Right renal pelvis (tissue), 4 donors: Measurements from ENCODE around the gene DNAH9. TPM values are rescaled to one million over a fixed set of nuclear protein-coding genes. Genes with fewer than 3 reads are reported as not detected.

Experiments
- DNase-seq, 4 donors: peaks; one replicate each; pipeline ENCODE4 v3.0.0-alpha.2; 2013; ENCODE audit warnings: low read depth in 4 of 4, low spot score in 3 of 4, missing footprints in 1 of 4
- polyA plus RNA-seq, 4 donors: library from polyadenylated mRNA; unstranded; fragments of 120-200 nt; gene quantifications; one replicate each; pipeline ENCODE4 v1.2.1, GENCODE V29; 2013; ENCODE audit not compliant: insufficient read length in 4 of 4

Gene DNAH9
- polyA plus RNA-seq, 4 donors: 4.6 to 12.0 (median 5.3) TPM

DNA sequence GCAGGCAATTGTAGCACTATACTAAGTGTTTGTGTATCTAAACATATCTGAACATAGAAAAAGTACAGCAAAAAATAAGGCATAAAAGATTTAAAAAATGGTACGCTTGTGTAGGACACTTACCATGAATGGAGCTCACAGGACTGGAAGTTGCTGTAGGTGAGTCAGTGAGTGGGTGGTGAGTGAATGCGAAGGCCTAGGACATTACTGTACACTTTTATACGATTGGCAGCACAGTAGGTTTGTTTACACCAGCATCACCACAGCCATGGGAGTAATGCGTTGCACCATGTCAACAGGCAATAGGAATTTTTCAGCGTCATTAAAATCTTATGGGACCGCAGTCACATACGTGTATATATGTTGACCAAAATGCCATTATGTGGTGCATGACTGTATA is 45.6 kb downstream of the DNAH9 start:
- no peak for DNase-seq

DNA sequence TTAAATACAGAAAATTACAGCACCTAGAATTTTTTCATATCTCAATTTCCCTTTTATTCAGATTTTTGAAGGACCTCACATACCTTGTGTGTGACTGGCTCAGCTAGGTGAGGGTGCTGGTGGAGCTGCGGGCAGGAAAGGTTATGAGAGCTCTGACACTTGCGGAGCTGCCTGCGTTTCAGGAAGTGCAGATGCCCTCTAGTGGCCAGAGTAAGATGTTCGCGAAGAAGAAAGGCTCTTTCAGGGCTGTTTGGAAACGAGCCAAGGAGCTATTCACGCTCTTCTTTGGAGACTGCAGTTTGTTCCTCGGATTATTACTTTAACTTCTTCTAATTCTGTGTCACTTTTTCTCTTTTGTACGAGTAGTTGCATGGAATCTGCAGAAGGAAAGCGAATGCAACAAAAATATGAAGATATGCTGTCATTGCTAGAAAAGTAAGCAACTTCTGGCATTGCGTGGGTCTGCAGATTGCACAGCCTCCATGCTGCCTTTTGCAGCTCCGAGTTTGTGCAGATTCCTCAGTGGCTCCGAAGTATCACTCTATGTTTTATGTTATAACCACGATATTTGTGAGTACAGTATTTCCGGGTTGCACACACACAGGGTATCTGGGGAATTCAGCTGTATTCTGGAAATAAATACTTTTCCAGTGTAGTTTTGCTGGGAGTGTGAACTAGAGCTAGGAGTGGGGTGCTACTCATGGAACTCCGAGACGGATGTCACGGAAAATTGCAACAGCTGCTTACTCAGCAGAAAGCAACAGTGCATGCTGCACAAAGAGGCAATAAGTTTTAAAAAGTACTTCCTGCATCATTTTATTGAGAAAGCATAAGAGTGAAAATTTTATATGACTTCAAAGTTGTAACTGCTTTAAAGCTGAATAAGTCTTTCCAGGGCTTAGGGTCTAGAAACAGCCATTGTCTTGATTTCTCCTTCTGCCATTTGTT is 46.3 kb downstream of the DNAH9 start:
- peak; percentile 65 to 76 (median 70) for DNase-seq

DNA sequence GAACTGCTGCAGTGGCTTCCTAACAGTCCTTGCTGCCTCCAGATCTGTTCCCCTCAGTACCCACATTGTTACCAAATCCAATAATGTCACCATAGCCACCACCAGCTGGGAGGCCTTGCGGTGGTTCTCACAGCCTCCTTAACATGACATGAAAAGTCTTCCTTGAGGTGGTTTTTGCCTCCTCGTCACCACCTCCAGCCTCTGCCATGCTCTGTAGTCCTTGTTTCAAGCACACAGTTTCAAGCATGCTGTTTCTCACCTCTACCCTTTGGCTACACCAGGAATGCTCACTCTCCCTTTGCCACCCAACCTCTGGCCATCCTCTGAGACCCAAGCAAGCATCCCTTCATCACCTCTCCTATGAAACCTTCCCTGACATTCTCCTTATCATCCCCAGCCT is 47.2 kb downstream of the DNAH9 start:
- DNase-seq: no peak

DNA sequence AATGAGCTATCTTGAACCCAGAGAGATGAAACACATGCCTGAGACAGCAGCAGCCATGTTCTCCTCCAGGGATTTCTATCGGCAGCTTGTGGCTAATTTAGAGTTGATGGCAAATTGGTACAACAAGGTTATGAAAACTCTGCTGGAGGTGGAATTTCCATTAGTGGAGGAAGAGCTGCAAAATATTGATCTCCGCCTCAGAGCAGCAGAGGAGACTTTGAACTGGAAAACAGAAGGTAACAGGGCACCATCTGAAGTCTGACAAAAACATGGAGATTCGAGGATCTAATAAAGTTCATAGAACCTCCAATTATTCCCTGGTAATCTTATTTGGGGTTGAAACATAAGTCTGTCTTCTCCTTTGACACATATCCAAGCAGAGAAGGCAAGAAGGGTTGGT is 52.8 kb downstream of the DNAH9 start:
- DNase-seq: no peak

DNA sequence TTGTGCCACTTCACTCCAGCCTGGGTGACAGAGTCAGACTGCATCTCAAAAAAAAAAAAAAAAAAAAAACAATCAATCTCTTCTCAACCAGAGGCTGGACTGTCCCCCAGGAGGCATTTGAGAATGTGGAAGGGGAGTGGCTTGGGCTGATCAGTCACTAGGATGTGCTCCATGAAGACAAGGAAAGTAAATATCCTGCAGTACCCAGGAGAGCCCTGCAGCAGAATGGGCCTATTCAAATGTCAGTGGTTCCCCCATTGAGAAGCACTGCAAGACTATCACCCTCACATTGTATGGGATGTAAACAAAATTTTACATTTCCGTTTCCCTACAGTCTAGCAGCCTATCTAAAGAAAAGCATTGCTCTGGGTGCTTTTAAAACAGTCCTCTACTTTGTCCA is 70.3 kb downstream of the DNAH9 start:
- no peak for DNase-seq

DNA sequence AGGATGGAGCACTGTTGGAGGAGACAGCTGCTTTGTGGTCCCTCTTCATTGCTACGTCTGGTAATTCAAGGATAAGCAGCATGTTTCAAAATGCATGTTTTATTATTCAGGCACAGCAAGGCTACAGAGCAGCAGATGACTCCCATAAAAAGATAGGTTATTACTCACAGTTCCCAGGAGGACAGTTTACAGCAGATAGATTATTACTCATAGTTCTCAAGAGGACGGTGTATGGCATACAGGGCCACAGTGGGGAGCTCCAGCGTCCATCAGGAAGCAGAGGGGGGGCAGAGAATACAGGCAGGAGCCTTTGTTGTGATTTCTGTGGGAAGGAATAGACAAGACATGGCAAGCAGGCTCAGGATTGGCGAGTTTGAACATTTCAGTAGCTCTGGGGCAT is 72.9 kb downstream of the DNAH9 start:
- DNase-seq: no peak

DNA sequence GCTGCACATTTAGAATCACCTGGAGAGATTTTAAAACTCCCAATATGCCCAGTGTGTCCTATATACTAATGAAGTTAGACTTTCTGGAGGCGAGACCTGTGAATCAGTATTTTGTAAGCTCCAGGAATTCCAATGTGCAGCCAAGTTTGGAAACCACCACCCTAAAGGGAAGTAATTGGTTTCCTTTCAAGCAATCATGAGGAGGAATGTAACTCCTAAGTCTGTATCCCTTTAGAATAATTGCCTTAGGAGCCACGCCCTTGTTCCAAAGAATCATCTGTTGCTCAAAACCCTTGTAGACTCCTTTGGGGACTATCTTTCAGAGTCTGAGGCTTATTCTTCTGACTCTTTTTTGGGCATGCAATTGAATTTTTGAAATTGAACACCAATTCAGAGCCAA is 84.4 kb downstream of the DNAH9 start:
- no peak for DNase-seq

DNA sequence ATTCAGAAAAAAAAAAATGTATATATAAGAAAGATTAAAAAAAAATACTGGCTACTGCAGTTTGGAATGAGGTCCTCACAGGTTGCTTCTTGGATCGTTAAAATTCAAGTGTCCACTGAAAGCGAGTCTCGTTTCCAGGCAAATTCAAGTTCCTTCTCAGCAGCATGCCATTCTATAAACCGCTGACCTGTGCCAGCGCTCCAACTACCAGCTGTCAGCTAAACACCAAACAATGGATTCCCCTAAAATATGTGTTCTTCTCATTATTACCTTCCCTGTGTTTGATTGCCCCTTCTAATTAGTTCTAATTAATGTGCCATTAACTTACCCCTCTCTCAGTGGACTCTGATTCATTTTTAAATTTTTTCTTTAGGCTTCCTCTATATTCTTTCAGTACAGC is 92.4 kb downstream of the DNAH9 start:
- DNase-seq: no peak

DNA sequence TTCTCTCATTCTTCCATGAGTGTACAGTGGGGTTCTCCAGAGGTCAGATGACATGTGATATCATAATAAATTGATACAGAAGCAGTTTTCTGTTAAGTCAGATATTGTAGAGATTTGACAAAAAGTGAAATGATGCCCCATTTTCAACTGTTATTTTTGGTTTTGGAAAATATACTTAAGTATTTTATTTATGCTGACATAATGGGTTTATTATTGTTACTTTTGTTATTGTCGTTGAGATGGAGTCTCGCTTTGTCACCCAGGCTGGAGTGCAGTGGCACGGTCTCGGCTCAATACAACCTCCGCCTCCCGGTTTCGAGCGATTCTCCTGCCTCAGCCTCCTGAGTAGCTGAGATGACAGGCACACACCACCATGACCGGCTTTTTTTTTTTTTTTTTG is 94.4 kb downstream of the DNAH9 start:
- no peak for DNase-seq

DNA sequence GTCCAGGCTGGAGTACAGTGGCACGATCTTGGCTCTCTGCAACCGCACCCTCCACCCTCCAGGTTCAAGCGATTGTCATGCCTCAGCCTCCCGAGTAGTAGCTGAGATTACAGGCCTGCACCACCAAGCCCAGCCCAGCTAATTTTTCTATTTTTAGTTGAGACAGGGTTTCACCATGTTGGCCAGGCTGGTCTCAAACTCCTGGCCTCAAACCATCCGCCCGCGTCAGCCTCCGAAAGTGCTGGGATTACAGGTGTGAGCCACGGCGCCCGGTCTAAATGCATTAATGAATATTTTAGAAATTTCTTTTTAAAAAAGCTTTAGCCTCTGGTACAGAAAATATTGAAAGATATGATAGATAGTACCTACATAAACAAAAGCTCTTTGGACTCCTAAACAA is 95.0 kb downstream of the DNAH9 start:
- DNase-seq: no peak

DNA sequence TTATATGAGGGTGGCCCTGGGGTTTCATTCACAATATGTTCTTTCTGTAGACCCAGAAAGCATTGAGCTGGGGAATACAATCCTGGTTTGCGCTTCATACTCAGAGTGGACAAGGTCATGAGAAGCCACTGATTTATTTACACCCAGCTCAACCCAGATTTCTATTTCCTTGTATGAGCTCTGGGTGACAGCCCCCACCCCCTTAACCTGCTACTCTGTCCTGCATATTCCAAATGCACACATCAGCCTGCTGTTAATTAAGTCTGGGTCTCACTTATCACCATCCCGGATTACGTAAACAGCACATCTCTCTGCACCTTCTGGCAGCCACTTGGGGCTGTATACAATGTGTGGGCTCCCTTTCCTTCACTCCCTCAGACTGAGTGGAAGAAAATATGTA is 102.4 kb downstream of the DNAH9 start:
- no peak for DNase-seq

DNA sequence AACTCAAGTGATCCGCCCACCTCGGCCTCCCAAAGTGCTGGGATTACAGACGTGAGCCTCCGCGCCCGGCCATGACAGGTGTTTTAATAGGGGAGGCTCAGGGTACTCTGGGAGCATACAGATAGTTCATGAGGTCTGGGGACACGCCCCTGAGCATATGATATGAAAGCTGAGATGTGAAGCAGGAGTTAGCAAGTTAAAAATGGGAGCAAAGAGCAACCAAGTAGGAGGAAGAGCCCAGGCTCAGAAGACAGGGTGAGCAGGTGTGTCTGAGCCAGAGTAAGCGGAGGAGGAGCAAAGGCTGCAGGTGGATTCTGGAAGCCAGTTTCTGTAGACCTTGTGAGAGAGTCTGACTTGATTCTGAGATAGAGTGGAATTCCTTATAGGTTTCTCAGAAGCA is 103.6 kb downstream of the DNAH9 start:
- no peak for DNase-seq

DNA sequence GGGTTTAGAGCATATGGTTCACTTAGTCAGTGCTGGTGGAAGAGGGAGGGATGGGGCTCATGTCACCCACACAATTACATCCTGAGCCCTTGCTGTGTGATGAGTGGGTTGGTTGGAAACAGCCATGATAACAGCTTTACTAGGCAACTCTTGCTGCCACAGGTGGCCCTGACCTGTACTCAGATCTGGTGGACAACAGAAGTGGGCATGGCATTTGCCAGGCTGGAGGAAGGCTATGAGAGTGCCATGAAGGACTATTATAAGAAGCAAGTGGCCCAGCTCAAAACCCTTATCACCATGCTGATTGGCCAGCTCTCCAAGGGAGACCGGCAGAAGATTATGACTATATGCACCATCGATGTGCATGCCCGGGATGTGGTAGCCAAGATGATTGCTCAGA is 105.8 kb downstream of the DNAH9 start:
- no peak for DNase-seq

DNA sequence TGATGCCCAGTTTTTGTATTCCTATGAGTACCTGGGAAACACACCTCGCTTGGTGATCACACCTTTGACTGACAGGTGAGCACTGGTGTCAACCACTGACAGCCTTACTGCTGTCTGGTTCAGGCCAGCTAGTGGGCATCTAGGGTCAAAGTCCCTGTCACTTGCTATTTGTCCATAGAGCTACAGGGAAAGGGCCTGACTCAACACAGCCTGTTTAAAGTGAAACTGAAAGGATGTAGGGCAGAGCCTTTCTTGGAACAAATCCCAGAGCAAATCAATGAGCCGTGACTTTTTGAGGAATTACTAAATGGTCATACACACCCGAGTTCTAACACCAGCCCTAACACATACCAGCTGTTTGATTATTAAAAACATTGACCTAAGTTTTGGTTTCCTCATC is 106.8 kb downstream of the DNAH9 start:
- DNase-seq: peak; percentile 3 to 29 (median 20)

DNA sequence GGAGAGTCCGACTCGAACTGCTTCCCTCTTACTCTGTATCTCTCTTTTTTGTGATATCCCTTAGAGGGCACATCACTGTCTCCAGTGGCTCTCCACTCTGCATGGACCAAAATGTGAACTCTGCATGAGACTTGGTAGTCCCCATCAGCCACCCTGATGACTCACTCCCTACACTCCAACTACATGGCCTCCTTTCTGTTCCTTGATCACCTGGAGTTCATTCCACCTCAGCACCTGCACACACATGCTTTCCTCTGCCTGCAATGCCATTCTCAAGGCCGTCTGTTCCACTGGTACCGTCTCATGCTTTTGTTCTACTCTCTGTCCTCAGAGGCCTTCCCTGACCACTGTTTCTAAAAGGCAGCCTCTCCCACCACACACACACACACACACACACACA is 109.3 kb downstream of the DNAH9 start:
- no peak for DNase-seq

DNA sequence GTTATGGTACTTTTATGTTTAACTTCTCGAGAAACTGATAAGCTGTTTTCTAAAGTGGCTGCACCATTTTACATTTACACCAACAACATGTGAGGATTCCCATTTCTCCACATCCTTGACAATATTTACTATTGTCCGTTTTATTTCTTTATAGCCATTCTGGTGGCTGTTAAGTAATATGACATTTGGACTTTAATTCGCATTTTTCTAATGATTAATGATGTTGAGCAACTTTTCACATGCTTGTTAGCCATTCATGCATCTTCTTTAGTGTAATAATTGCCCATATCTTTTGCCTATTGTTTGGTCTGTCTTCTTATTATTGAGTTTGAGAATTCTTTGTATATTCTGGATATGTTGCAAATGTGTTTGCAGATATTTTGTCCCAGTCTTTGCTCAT is 114.2 kb downstream of the DNAH9 start:
- DNase-seq: no peak

DNA sequence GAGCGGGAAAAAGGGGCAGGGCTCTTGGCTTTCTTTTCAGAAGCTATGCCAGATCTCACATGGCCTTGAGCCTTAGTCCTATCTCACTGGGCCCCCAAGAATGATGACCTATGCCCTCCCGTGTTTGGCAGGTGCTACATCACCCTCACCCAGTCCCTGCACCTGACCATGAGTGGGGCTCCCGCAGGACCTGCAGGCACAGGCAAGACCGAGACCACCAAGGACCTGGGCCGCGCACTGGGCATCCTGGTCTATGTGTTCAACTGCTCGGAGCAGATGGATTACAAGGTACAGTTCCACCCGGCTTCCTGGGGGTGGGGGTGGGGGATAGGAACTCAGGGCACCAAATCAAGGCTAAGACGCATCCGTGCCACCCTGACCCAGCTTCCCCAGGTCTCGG is 120.9 kb downstream of the DNAH9 start:
- DNase-seq: no peak

DNA sequence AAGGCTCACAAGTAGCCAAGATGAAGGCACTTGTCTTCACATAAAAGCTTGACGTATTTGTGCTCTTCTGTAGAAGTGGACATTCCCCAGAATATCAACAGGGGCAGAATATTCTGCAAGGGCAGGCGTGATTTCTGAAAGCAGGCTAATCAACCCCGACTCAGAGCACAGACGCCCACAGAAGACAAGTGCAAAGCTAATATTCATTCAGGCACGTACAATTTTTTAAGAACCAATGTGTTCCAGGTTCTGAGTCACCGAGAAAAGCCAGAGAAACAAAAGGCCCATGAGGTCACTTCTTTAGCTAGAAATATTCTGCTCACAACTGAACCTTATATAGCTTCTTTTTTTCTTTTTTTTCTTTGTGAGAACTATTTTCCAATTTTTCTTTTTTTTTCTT is 121.6 kb downstream of the DNAH9 start:
- DNase-seq: no peak

DNA sequence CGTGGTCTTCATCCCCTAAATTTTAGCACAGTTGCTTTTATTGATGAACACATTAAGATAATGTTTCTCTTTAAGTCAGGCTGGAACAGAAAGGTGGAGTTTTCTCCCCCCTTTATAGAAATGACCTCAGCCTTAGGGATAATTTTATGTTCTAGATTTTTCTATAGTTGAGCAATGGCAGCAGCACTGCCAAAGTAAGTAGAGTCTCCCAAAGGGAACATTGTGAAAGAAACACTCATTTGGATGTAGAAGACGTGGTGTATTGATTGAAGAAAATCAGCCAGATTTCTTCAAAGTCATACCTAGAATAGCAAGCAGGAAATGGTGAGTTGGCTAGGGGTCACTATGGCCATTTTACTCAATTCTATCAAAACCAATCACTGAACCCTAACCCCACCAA is 122.5 kb downstream of the DNAH9 start:
- DNase-seq: no peak

DNA sequence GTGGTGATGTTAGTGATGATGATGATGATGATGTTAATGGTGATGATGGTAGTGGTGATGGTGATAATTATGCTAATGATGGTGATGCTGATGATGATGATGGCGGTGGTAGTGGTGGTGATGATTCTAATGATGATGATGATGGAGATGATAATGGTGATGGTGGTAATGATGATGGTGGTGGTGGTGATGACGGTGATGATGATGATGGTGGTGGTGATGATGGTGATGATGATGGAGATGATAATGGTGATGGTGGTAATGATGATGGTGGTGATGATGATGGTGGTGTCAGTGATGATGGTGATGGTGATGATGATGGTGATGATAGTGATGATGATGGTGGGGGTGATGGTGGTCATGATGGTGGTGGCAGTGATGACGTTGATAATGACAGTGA is 132.5 kb downstream of the DNAH9 start:
- no peak for DNase-seq

DNA sequence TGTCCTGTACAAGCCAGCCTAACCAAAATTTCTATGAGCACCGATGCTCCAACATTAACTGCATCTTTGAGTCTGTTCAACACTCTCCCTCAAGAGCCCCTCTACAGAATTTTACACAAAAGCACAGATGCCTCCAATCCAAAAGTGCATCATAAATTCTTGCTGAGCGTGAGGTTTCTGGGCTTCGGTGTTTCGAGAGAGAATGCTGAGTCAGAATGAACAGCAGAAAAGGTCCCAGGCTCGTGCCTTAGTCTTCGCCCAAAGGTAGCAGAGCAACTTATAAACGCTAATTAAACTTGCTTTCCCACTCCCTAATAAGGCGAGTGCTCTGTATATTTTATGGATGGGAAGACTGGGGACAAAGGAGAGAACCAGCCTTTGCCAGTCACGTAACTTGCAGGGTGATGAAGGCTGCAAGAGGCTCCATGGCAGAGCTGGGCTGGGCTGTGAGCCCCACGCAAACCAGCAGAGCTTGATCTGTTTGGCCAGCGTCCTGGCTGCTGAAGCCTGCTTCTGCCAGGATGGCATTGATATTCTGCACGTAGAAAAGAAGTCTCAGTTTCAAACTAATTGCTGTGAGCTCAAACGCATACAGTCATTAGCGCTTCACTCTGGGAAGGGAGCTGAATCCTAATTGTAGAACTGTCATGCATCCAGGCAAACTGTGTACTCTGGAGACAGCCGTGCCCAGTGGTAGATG is 138.5 kb downstream of the DNAH9 start:
- no peak for DNase-seq

DNA sequence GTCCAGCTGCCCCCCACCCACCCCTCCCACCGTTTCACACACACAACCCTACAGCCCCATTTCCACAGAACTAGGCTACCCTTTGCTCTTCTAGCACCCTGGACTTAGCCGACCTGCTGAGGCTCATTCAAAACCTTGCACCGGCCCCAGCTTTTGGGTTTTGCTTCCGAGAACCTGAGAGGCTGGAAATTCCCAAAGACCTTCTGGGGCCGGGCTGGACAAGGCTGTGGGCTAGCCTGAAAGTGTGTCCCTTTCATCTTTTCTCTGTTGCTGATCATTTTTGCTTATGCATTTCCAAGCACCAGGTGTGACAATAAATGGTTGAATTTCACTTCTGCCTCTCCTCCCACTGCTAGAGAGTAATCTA is 139.0 kb downstream of the DNAH9 start:
- DNase-seq: no peak
